Karpas-422 (cell line): ENCODE results near the gene C4orf33. TPM values are rescaled to one million over a fixed set of nuclear protein-coding genes. Genes with fewer than 3 reads are reported as not detected.

ENCODE experiments used
- DNase-seq: peaks from one replicate; pipeline ENCODE4 v3.0.0-alpha.2; 2015
- H2AFZ ChIP-seq: fragments of 200-600 bp; sonication (generic); 2 replicates; pipeline ENCODE4 v1.6.1; 2014; ENCODE audit warnings: antibody characterized with exemption, low read length, mixed read lengths
- H3K27ac ChIP-seq: fragments of 200-600 bp; sonication (generic); 2 replicates; pipeline ENCODE4 v1.5.1; 2014; ENCODE audit warnings: mild to moderate bottlenecking, low read length, moderate library complexity
- H3K27me3 ChIP-seq: fragments of 200-600 bp; sonication (generic); 2 replicates; pipeline ENCODE4 v1.6.1; 2014; ENCODE audit warnings: low read length, mixed read lengths
- H3K36me3 ChIP-seq: fragments of 200-600 bp; sonication (generic); 2 replicates; pipeline ENCODE4 v1.6.1; 2014; ENCODE audit warnings: low read length, mixed read lengths; ENCODE audit not compliant: insufficient read depth
- H3K4me1 ChIP-seq: fragments of 200-600 bp; sonication (generic); 2 replicates; pipeline ENCODE4 v1.6.1; 2014; ENCODE audit warnings: mild to moderate bottlenecking, low read length, mixed read lengths
- H3K4me2 ChIP-seq: fragments of 200-600 bp; sonication (generic); 2 replicates; pipeline ENCODE4 v1.6.1; 2014; ENCODE audit warnings: low read length, low read depth, mild to moderate bottlenecking; ENCODE audit not compliant: poor library complexity, severe bottlenecking
- H3K4me3 ChIP-seq: fragments of 200-600 bp; sonication (generic); 2 replicates; pipeline ENCODE4 v1.5.1; 2014; ENCODE audit warnings: mild to moderate bottlenecking, antibody characterized with exemption, low read length, mixed read lengths
- H3K79me2 ChIP-seq: fragments of 200-600 bp; sonication (generic); 2 replicates; pipeline ENCODE4 v1.6.1; 2014; ENCODE audit warnings: mild to moderate bottlenecking, low read length, mixed read lengths
- H3K9ac ChIP-seq: fragments of 200-600 bp; sonication (generic); 2 replicates; pipeline ENCODE4 v1.6.0; 2014; ENCODE audit warnings: low read length
- H3K9me2 ChIP-seq: fragments of 200-600 bp; sonication (generic), shearing (Covaris generic); replicated peaks from 2 replicates; pipeline ENCODE4 v1.6.0; 2014; ENCODE audit warnings: mild to moderate bottlenecking, low read length, moderate library complexity; ENCODE audit not compliant: insufficient read depth
- H3K9me3 ChIP-seq: fragments of 300-700, 200-600 bp; sonication (generic); 2 replicates; pipeline ENCODE4 v1.6.1; 2014; ENCODE audit warnings: low read length, mixed read lengths
- H4K20me1 ChIP-seq: fragments of 200-600 bp; sonication (generic); 2 replicates; pipeline ENCODE4 v1.6.1; 2014; ENCODE audit warnings: mild to moderate bottlenecking, antibody characterized with exemption, low read length, low read depth; ENCODE audit not compliant: insufficient read depth
- total RNA-seq: library from RNA; depleted of rRNA; stranded (reverse); fragments of >200 nt; shearing (Covaris generic); gene quantifications from 2 replicates; pipeline ENCODE4 v1.2.3, GENCODE V29; 2014; ENCODE audit warnings: low replicate concordance

C4orf33 gene
- total RNA-seq, 1 experiment from 2014 or later, result 21.9 TPM

DNA sequence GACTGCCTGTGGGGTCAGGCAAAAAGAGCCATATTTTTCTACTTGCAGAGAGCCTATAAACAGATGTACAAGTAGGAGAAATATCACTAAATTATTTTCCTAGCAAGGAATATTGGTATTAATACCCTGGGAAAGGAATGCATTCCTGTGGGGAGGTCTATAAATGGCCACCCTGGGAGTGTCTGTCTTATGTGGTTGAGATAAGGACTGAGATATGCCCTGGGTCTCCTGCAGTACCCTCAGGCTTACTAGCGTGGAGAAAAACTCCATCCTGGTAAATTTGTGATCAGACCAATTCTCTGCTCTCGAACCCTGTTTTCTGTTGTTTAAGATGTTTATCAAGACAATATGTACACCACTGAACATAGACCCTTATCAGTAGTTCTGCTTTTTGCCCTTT lies 35.4 kb downstream of the C4orf33 start:
- H3K9ac ChIP-seq, result no peak overlapping the region
- no peak overlapping the region for H3K27ac ChIP-seq
- no peaks in the 10 kb centered on the region for H3K27me3 ChIP-seq

DNA sequence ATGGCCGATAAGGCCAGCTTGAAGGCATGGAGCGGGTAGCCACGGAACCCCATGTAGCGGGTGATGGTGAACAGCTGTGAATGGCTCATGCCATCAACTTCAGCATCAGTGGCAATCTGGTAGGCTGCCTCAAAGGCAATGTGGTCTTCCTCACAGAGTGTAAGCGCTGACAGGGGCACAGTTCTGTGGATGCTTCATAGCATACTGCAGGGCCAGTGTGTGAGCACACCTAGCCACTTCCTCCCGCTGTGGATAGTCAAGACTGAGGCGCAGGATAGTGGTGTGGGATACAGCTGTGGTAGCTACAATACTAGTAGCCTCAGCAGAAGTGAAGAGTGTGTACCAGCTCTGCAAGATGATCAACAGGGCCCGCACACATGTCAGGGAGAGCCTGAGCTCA lies 40.5 kb downstream of the C4orf33 start:
- H4K20me1 ChIP-seq, result no peaks in the 10 kb centered on the region
- no peak overlapping the region for H2AFZ ChIP-seq
- no peaks in the 10 kb centered on the region for H3K9me2 ChIP-seq
- no peaks in the 10 kb centered on the region for H3K27me3 ChIP-seq
- H3K36me3 ChIP-seq, result no peaks in the 10 kb centered on the region
- no peak overlapping the region for H3K27ac ChIP-seq
- H3K9me3 ChIP-seq, result no peaks in the 10 kb centered on the region
- H3K4me2 ChIP-seq, result no peak overlapping the region
- peaks cover 8% of the 10 kb centered on the region; the same call in 1 of the 2 replicates for H3K4me1 ChIP-seq
- no peak for DNase-seq
- no peaks in the 10 kb centered on the region for H3K79me2 ChIP-seq
- H3K9ac ChIP-seq, result no peak overlapping the region
- H3K4me3 ChIP-seq, result no peak overlapping the region

More for the DNA sequence above, 35.4 kb downstream of the C4orf33 start:
- Histone ChIP-seq H3K9me2 (no peaks in the 10 kb centered on the region), H3K4me2 (no peak overlapping the region), H3K4me3 (no peak overlapping the region), H3K36me3 (no peaks in the 10 kb centered on the region), H4K20me1 (no peaks in the 10 kb centered on the region), H3K4me1 (no peaks in the 10 kb centered on the region), H3K9me3 (no peaks in the 10 kb centered on the region), H2AFZ (no peak overlapping the region), H3K79me2 (no peaks in the 10 kb centered on the region)
- no peak for DNase-seq

DNA sequence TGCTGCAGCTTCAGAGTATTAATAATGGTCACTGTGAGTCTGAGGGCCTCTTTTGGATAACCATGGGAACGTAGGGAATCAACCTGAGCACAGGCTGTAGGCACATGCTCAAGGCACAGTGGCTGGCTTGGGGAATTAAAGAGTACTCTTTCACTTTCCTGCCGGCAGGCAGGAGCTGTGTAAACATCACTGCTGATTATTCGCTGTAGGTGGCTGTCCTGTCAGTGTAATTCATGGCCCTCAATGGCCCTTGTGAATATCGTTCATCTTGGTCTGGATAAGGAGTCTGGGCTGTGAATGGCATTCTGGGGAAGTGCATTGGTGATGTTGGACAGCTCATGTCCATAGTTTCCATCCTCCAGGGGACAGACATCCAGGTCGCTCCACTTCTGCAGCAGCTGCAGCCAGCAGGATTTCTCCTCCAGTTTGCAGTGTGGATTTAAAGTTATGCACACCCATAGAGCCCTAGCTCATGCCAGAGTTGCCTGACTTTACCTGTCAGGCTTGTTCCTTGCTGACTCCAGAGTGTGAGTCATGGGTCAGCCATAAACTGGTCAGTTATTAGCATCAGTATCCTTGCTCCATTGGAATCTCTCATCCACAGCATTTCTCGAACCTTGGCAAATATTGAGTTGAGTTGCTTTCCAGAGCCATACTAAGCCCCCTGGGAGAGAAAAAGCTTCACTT lies 43.0 kb downstream of the C4orf33 start:
- Histone ChIP-seq H3K4me2 (no peak overlapping the region), H3K79me2 (no peaks in the 10 kb centered on the region), H2AFZ (no peak overlapping the region), H3K9ac (no peak overlapping the region), H3K36me3 (no peaks in the 10 kb centered on the region), H4K20me1 (no peaks in the 10 kb centered on the region), H3K9me2 (no peaks in the 10 kb centered on the region), H3K27me3 (no peaks in the 10 kb centered on the region), H3K27ac (no peak overlapping the region), H3K4me1 (peaks cover 12% of the 10 kb centered on the region; the same call in 1 of the 2 replicates), H3K4me3 (no peak overlapping the region), H3K9me3 (no peaks in the 10 kb centered on the region)
- DNase-seq, result no peak

DNA sequence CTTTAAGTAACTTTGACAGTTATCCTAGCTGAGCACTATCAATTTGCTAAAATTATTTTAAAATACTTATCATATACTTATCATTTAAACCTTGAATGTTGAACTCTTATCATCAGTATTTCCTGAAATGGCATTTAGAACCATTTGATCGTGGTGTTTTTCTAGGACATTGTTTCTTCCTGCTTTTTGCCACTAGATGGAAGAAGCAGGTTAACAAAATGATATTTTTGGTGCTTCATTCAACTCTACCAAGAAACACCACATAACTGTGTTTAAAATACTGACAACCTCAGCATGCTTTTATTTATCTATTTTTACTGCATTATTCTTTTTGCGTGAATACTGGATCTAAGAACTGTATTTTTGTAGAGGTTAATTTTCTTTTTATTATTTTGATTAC lies 44.6 kb downstream of the C4orf33 start:
- Histone ChIP-seq H3K27me3 (no peaks in the 10 kb centered on the region), H3K4me1 (peaks cover 12% of the 10 kb centered on the region; the same call in 1 of the 2 replicates), H3K36me3 (no peaks in the 10 kb centered on the region), H4K20me1 (no peaks in the 10 kb centered on the region), H2AFZ (no peak overlapping the region), H3K27ac (no peak overlapping the region), H3K4me3 (no peak overlapping the region), H3K9me2 (no peaks in the 10 kb centered on the region), H3K9me3 (no peaks in the 10 kb centered on the region), H3K79me2 (no peaks in the 10 kb centered on the region), H3K4me2 (no peak overlapping the region), H3K9ac (no peak overlapping the region)
- DNase-seq, result no peak

DNA sequence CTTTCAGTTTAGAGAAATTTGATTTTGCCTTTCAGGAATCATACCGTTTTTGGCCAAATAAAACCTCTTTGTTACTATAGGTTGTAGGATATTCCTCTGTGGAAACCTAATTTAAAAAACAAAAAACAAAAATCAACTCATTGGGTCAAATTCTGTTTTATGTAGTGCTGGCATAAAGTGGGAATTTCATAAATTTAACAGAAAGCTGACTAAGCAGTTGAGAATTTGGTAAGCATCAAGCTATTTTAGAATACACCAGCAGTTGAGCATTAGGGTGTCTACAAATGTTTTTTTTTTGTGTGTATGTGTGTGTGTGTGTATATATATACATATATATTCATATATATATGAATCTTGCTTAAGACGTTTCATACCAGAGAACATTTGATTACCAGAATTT lies 47.4 kb downstream of the C4orf33 start:
- Histone ChIP-seq H3K27me3 (no peaks in the 10 kb centered on the region), H3K4me2 (no peak overlapping the region), H3K9ac (no peak overlapping the region), H2AFZ (no peak overlapping the region), H4K20me1 (no peaks in the 10 kb centered on the region), H3K9me3 (no peaks in the 10 kb centered on the region), H3K79me2 (no peaks in the 10 kb centered on the region), H3K9me2 (no peaks in the 10 kb centered on the region), H3K36me3 (no peaks in the 10 kb centered on the region), H3K4me3 (no peak overlapping the region), H3K27ac (no peak overlapping the region), H3K4me1 (peaks cover 23% of the 10 kb centered on the region)
- DNase-seq, result no peak

GRCh38 chr4:129144755-129145206 lies 48.8 kb downstream of the C4orf33 start:
- no peaks in the 10 kb centered on the region for H3K36me3 ChIP-seq
- no peaks in the 10 kb centered on the region for H3K27me3 ChIP-seq
- no peaks in the 10 kb centered on the region for H4K20me1 ChIP-seq
- DNase-seq, result no peak
- H3K9me3 ChIP-seq, result no peaks in the 10 kb centered on the region
- no peak overlapping the region for H3K9ac ChIP-seq
- H3K27ac ChIP-seq, result no peak overlapping the region
- no peak overlapping the region for H3K4me3 ChIP-seq
- H3K79me2 ChIP-seq, result no peaks in the 10 kb centered on the region
- H3K4me1 ChIP-seq, result peaks cover 30% of the 10 kb centered on the region
- no peak overlapping the region for H2AFZ ChIP-seq
- no peaks in the 10 kb centered on the region for H3K9me2 ChIP-seq
- no peak overlapping the region for H3K4me2 ChIP-seq

DNA sequence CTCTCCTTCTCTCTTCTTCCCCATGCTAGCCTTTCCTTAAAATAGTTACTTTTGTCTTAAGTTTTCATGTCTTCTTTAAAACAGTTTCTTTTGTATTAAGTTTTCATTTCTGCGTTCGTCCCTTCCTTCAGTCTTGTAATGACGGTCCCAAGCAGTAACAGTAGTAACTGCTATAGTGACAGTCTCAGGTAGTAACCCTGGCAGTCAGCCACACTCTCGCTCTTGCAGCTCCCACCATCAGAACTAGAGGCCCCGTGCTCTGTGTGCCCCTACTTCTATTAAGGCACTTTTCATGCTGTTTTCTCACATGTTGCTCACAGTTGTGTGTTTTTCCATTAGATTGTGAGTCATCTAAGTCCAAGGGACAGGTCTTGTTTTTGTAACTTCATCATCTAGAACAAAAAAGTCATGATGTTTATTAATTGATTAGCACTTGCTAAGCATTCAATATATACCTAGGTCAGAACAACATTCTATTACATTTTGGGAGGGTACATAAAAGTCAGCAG lies 49.3 kb downstream of the C4orf33 start:
- Histone ChIP-seq H3K4me1 (peaks cover 35% of the 10 kb centered on the region), H3K9me2 (no peaks in the 10 kb centered on the region), H3K9me3 (no peaks in the 10 kb centered on the region), H2AFZ (no peak overlapping the region), H3K4me2 (no peak overlapping the region), H3K36me3 (no peaks in the 10 kb centered on the region), H3K27me3 (no peaks in the 10 kb centered on the region), H3K79me2 (no peaks in the 10 kb centered on the region), H3K4me3 (no peak overlapping the region), H4K20me1 (no peaks in the 10 kb centered on the region), H3K9ac (no peak overlapping the region), H3K27ac (no peak overlapping the region)
- no peak for DNase-seq

DNA sequence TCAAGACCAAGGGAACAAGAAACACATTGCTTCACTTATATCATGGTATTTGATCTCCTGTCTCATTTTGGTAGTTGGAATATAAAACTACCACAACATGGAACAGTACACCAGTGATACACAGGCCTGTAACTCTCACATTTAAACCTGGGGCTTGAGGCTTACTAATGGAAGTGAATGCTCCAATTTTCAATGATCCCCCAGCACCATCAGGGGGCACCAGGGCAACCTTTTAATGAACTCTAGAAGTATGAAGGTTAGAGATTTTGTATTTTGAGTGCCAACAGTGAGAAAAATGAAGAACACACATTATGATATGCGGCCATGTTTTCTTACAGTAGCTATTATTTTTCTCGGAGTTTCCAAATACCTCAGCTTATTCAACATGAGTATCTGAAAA lies 50.7 kb downstream of the C4orf33 start:
- peaks cover 30% of the 10 kb centered on the region for H3K4me1 ChIP-seq
- no peaks in the 10 kb centered on the region for H3K27me3 ChIP-seq
- peak; percentile 91 for DNase-seq
- no peak overlapping the region for H2AFZ ChIP-seq
- H3K9me3 ChIP-seq, result no peaks in the 10 kb centered on the region
- no peaks in the 10 kb centered on the region for H4K20me1 ChIP-seq
- no peaks in the 10 kb centered on the region for H3K9me2 ChIP-seq
- H3K36me3 ChIP-seq, result no peaks in the 10 kb centered on the region
- no peak overlapping the region for H3K27ac ChIP-seq
- no peak overlapping the region for H3K4me2 ChIP-seq
- H3K9ac ChIP-seq, result no peak overlapping the region
- no peaks in the 10 kb centered on the region for H3K79me2 ChIP-seq
- no peak overlapping the region for H3K4me3 ChIP-seq
